MCF 10A (cell line): Measurements from ENCODE around the gene RAMACL. TPM values are rescaled to one million over a fixed set of nuclear protein-coding genes. Genes with fewer than 3 reads are reported as not detected.

Experiments used
- BruUV-seq: library from RNA; stranded (reverse); fragments of 400-500 nt; replicated peaks from 2 replicates; lab custom pipeline; 2021; lab: Mats Ljungman, UMichigan
- CTCF ChIA-PET: fragments of 300-600 bp; sonication (Branson Sonifier 250); formaldehyde crosslinking; extraction: SDS; loops from one replicate; lab custom pipeline; 2021; ENCODE audit warnings: antibody characterized with exemption, inconsistent platforms; lab: Yijun Ruan, JAX
- POLR2A ChIA-PET: fragments of 300-600, 350-650 bp; sonication (Branson Sonifier 250); formaldehyde crosslinking; extraction: SDS; loops from one replicate; lab custom pipeline; 2020; ENCODE audit warnings: antibody characterized with exemption, inconsistent platforms; lab: Yijun Ruan, JAX
- DNase-seq: peaks from one replicate; pipeline ENCODE4 v3.0.0-alpha.2; 2018; ENCODE audit not compliant: unreplicated experiment
- H3K27ac Mint-ChIP-seq: one replicate; pipeline ENCODE4 v1.8.0; 2022; ENCODE audit warnings: mild to moderate bottlenecking, low read depth, mixed read lengths; ENCODE audit not compliant: unreplicated experiment
- H3K27me3 Mint-ChIP-seq: one replicate; pipeline ENCODE4 v1.8.0; 2022; ENCODE audit warnings: mixed read lengths; ENCODE audit not compliant: insufficient read depth, unreplicated experiment
- H3K36me3 Mint-ChIP-seq: one replicate; pipeline ENCODE4 v1.8.0; 2022; ENCODE audit warnings: mild to moderate bottlenecking, moderate library complexity, mixed read lengths; ENCODE audit not compliant: insufficient read depth, unreplicated experiment
- H3K4me1 Mint-ChIP-seq: one replicate; pipeline ENCODE4 v1.8.0; 2022; ENCODE audit warnings: mixed read lengths; ENCODE audit not compliant: insufficient read depth, unreplicated experiment
- H3K4me3 Mint-ChIP-seq: one replicate; pipeline ENCODE4 v1.8.0; 2022; ENCODE audit warnings: mild to moderate bottlenecking, moderate library complexity, mixed read lengths; ENCODE audit not compliant: unreplicated experiment
- H3K9me3 Mint-ChIP-seq: one replicate; pipeline ENCODE4 v1.8.0; 2022; ENCODE audit warnings: mixed read lengths; ENCODE audit not compliant: unreplicated experiment
- CTCF ChIP-seq: fragments of 200-600 bp; IDR thresholded peaks from one replicate; pipeline ENCODE4 v1.8.0; 2022; ENCODE audit warnings: antibody characterized with exemption, mild to moderate bottlenecking; ENCODE audit not compliant: unreplicated experiment
- intact Hi-C: fragments of 100-400 bp; cut with micrococcal nuclease; formaldehyde crosslinking; loops from 2 replicates; pipeline ENCODE4 v1.14.1; 2022
- total RNA-seq: library from RNA; stranded (reverse); gene quantifications from 2 replicates; pipeline ENCODE4 v1.2.3, GENCODE V29; 2022

Gene RAMACL
- total RNA-seq, 1 experiment from 2014 or later = 5.3 TPM

- CTCF ChIA-PET = interaction anchor here (0.6 to 1.0 kb wide), 2 partner anchors 12 to 242 kb away, joined by 3 to 4 read pairs; no protein-coding TSS in a partner anchor
- no peak for TF ChIP-seq CTCF
- H3K4me3 Mint-ChIP-seq = no peak overlapping the region
- peaks cover 28% of the 10 kb centered on the region for H3K4me1 Mint-ChIP-seq
- BruUV-seq = no TSS peak
- H3K27me3 Mint-ChIP-seq = no peaks in the 10 kb centered on the region
- no peak for DNase-seq
- no peak overlapping the region for H3K27ac Mint-ChIP-seq
- POLR2A ChIA-PET = no interaction called here
- H3K9me3 Mint-ChIP-seq = no peaks in the 10 kb centered on the region
- peaks cover 66% of the 10 kb centered on the region for H3K36me3 Mint-ChIP-seq
- intact Hi-C loops = no loop called here
Measured at GRCh38 chr6:166545156-166546034, 41.1 kb downstream of the RAMACL start.

DNA sequence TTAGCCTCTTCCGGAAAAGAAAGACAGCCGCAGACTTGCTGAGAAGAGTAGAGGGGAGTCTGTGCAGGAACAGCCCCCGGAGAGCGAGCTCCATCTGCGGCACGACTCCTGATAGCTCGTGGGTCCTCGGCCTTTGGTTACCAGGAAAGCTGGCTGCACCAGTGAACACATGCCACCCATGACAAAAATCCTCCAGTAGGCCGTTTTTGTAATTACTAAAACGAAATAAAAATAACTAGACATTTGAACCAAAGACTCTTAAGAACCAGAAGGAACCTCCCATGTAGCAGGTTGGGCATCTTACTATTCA lies 42.2 kb downstream of the RAMACL start:
- Mint-ChIP-seq H3K4me3 (no peak overlapping the region), H3K27ac (no peak overlapping the region), H3K9me3 (no peaks in the 10 kb centered on the region), H3K36me3 (peaks cover 59% of the 10 kb centered on the region), H3K4me1 (peaks cover 28% of the 10 kb centered on the region), H3K27me3 (no peaks in the 10 kb centered on the region)
- no TSS peak for BruUV-seq
- ChIA-PET POLR2A (interaction anchor here (0.6 to 0.8 kb wide), 2 partner anchors 10 to 13 kb away, joined by 3 read pairs; no protein-coding TSS in a partner anchor), CTCF (interaction anchor here (0.7 kb wide), 1 partner anchor 20 kb away, joined by 4 read pairs; no protein-coding TSS in a partner anchor)
- intact Hi-C loops = no loop called here
- no peak for TF ChIP-seq CTCF
- DNase-seq = no peak

- Mint-ChIP-seq H3K36me3 (peaks cover 62% of the 10 kb centered on the region), H3K27me3 (no peaks in the 10 kb centered on the region), H3K9me3 (no peaks in the 10 kb centered on the region), H3K4me3 (no peak overlapping the region), H3K4me1 (peaks cover 28% of the 10 kb centered on the region), H3K27ac (no peak overlapping the region)
- intact Hi-C loops = no loop called here
- no peak for DNase-seq
- ChIA-PET CTCF (interaction anchor here (0.7 kb wide), 1 partner anchor 19 kb away, joined by 4 read pairs; no protein-coding TSS in a partner anchor), POLR2A (interaction anchor here (0.6 to 0.8 kb wide), 2 partner anchors 10 to 13 kb away, joined by 3 read pairs; no protein-coding TSS in a partner anchor)
- no peak for TF ChIP-seq CTCF
- no TSS peak for BruUV-seq
Measured at GRCh38 chr6:166543603-166544295, 42.7 kb downstream of the RAMACL start.

DNA sequence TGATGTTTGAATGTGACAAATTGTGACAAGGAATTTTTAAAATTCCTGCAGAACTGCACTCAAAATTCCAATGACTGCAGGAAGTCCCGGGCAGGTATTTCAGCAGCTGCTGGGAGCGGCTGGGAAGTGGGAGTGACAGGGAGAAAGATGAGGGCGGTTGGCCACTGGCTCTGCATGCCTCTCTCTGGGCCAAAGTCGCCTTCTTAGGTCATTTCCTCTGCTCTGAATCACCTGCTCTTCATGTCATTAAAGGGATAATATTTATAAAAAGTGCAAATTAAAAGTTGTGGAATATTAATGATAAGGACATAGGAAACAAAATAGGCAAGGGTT lies 43.9 kb downstream of the RAMACL start:
- Mint-ChIP-seq H3K27me3 (no peaks in the 10 kb centered on the region), H3K4me3 (no peak overlapping the region), H3K36me3 (peaks cover 65% of the 10 kb centered on the region), H3K4me1 (peaks cover 28% of the 10 kb centered on the region), H3K9me3 (no peaks in the 10 kb centered on the region), H3K27ac (peak overlapping the region; percentile 23)
- TF ChIP-seq CTCF = no peak
- BruUV-seq = no TSS peak
- intact Hi-C loops = no loop called here
- POLR2A ChIA-PET = interaction anchor here (1.3 to 3.1 kb wide), 2 partner anchors 14 to 85 kb away, joined by 3 to 12 read pairs; partner anchors contain the start of gene RPS6KA2
- CTCF ChIA-PET = interaction anchor here (0.7 kb wide), 1 partner anchor 1102 kb away, joined by 3 read pairs; no protein-coding TSS in a partner anchor
- peak; percentile 22 for DNase-seq
